H9 (cell line): ENCODE results near the gene TMC6. TPM values are rescaled to one million over a fixed set of nuclear protein-coding genes. Genes with fewer than 3 reads are reported as not detected.

ENCODE experiments used
- DNase-seq: peaks from one replicate; pipeline ENCODE4 v3.0.0-alpha.2; 2017
- H2AFZ ChIP-seq: one replicate; pipeline ENCODE4 v1.6.1; 2013; ENCODE audit warnings: mild to moderate bottlenecking, low read length, control low read depth, moderate library complexity
- H2AK5ac ChIP-seq: 2 replicates; pipeline ENCODE4 v1.6.1; 2013; ENCODE audit warnings: low read length, control low read depth, mixed read lengths; ENCODE audit not compliant: insufficient read length
- H2BK120ac ChIP-seq: one replicate; pipeline ENCODE4 v1.6.1; 2013; ENCODE audit warnings: low read depth, mild to moderate bottlenecking, low read length, control low read depth, inconsistent platforms; ENCODE audit not compliant: poor library complexity, severe bottlenecking
- H2BK12ac ChIP-seq: 2 replicates; pipeline ENCODE4 v1.6.1; 2013; ENCODE audit warnings: low read length, control low read depth, mixed read lengths, low read depth; ENCODE audit not compliant: insufficient read length
- H2BK15ac ChIP-seq: 2 replicates; pipeline ENCODE4 v1.6.1; 2013; ENCODE audit warnings: low read depth, low read length, control low read depth
- H2BK20ac ChIP-seq: one replicate; pipeline ENCODE4 v1.6.1; 2013; ENCODE audit warnings: low read depth, mild to moderate bottlenecking, low read length, control low read depth, inconsistent platforms; ENCODE audit not compliant: poor library complexity, severe bottlenecking
- H2BK5ac ChIP-seq: 2 replicates; pipeline ENCODE4 v1.6.1; 2013; ENCODE audit warnings: low read length, control low read depth, mixed read lengths; ENCODE audit not compliant: insufficient read length
- H3K14ac ChIP-seq: 2 replicates; pipeline ENCODE4 v1.6.1; 2013; ENCODE audit warnings: low read length, control low read depth; ENCODE audit not compliant: insufficient read depth
- H3K18ac ChIP-seq: 2 replicates; pipeline ENCODE4 v1.6.1; 2013; ENCODE audit warnings: low read depth, mild to moderate bottlenecking, mixed read lengths, low read length, control low read depth; ENCODE audit not compliant: insufficient read length
- H3K23ac ChIP-seq: 2 replicates; pipeline ENCODE4 v1.6.1; 2013; ENCODE audit warnings: low read length, control low read depth, mixed read lengths, low read depth; ENCODE audit not compliant: insufficient read length
- H3K23me2 ChIP-seq: 2 replicates; pipeline ENCODE4 v1.6.1; 2013; ENCODE audit warnings: low read depth, mild to moderate bottlenecking, mixed read lengths, low read length, control low read depth; ENCODE audit not compliant: insufficient read length, poor library complexity, severe bottlenecking
- H3K27ac ChIP-seq: 2 replicates; pipeline ENCODE4 v1.5.1; 2013; ENCODE audit warnings: low read length, control low read depth, mixed read lengths, low read depth; ENCODE audit not compliant: insufficient read length
- H3K27me3 ChIP-seq: 2 replicates; pipeline ENCODE4 v1.6.1; 2013; ENCODE audit warnings: low read length, control low read depth, inconsistent platforms; ENCODE audit not compliant: insufficient read depth
- H3K4ac ChIP-seq: 2 replicates; pipeline ENCODE4 v1.6.1; 2013; ENCODE audit warnings: low read depth, mild to moderate bottlenecking, control low read depth, inconsistent platforms, low read length, moderate library complexity
- H3K4me1 ChIP-seq: 2 replicates; pipeline ENCODE4 v1.6.1; 2013; ENCODE audit warnings: low read length, control low read depth, inconsistent platforms; ENCODE audit not compliant: insufficient read depth
- H3K4me2 ChIP-seq: 2 replicates; pipeline ENCODE4 v1.6.1; 2013; ENCODE audit warnings: low read length, control low read depth, mixed read lengths; ENCODE audit not compliant: insufficient read length, insufficient read depth
- H3K56ac ChIP-seq: 2 replicates; pipeline ENCODE4 v1.6.1; 2013; ENCODE audit warnings: low read depth, mild to moderate bottlenecking, mixed read lengths, low read length, control low read depth; ENCODE audit not compliant: insufficient read length
- H3K79me1 ChIP-seq: 2 replicates; pipeline ENCODE4 v1.6.1; 2013; ENCODE audit warnings: low read depth, mild to moderate bottlenecking, moderate library complexity, low read length, control low read depth, inconsistent platforms; ENCODE audit not compliant: insufficient read depth, poor library complexity, severe bottlenecking
- H3K79me2 ChIP-seq: 2 replicates; pipeline ENCODE4 v1.6.1; 2013; ENCODE audit warnings: low read length, control low read depth, inconsistent platforms; ENCODE audit not compliant: insufficient read depth
- H3K9ac ChIP-seq: 2 replicates; pipeline ENCODE4 v1.6.1; 2013; ENCODE audit warnings: low read length, control low read depth, mixed read lengths; ENCODE audit not compliant: insufficient read length; ENCODE audit errors: extremely low read depth
- H3K9me3 ChIP-seq: one replicate; pipeline ENCODE4 v1.6.1; 2013; ENCODE audit warnings: low read depth, low read length, inconsistent platforms; ENCODE audit not compliant: control insufficient read depth
- H3T11ph ChIP-seq: one replicate; pipeline ENCODE4 v1.6.1; 2013; ENCODE audit warnings: mild to moderate bottlenecking, low read length, control low read depth, inconsistent platforms
- H4K20me1 ChIP-seq: one replicate; pipeline ENCODE4 v1.6.1; 2013; ENCODE audit not compliant: control insufficient read depth, insufficient read length, insufficient read depth
- H4K5ac ChIP-seq: 2 replicates; pipeline ENCODE4 v1.6.1; 2013; ENCODE audit warnings: low read depth, mild to moderate bottlenecking, mixed read lengths, low read length, control low read depth; ENCODE audit not compliant: insufficient read length
- H4K8ac ChIP-seq: replicated peaks from 2 replicates; pipeline ENCODE4 v1.6.1; 2013; ENCODE audit warnings: low read length, control low read depth, mixed read lengths, low read depth; ENCODE audit not compliant: insufficient read length
- H4K91ac ChIP-seq: 2 replicates; pipeline ENCODE4 v1.6.1; 2013; ENCODE audit warnings: low read depth, mild to moderate bottlenecking, moderate library complexity, mixed read lengths, low read length, control low read depth; ENCODE audit not compliant: insufficient read length
- H3K27ac Mint-ChIP-seq, 3 experiments: 2 replicates in 2 of 3; 3 replicates in 1 of 3; pipeline ENCODE4 v1.8.0; 2020 to 2021; ENCODE audit warnings: mixed read lengths in 3 of 3, mild to moderate bottlenecking in 1 of 3, moderate library complexity in 1 of 3
- H3K27me3 Mint-ChIP-seq: 2 replicates; pipeline ENCODE4 v1.8.0; 2021; ENCODE audit warnings: low read depth, mild to moderate bottlenecking, moderate library complexity, mixed read lengths
- H3K36me3 Mint-ChIP-seq, 3 experiments: 2 replicates in 2 of 3; 3 replicates in 1 of 3; pipeline ENCODE4 v1.8.0; 2020 to 2021; ENCODE audit warnings: low read depth in 3 of 3, mixed read lengths in 3 of 3; ENCODE audit not compliant: insufficient read depth in 1 of 3
- H3K4me1 Mint-ChIP-seq, 2 experiments: 2 replicates each; pipeline ENCODE4 v1.8.0; 2020; ENCODE audit warnings: mixed read lengths in 2 of 2
- H3K4me3 Mint-ChIP-seq, 2 experiments: 2 replicates in 1 of 2; 3 replicates in 1 of 2; pipeline ENCODE4 v1.8.0; 2020 to 2021; ENCODE audit warnings: mild to moderate bottlenecking in 2 of 2, mixed read lengths in 2 of 2, moderate library complexity in 1 of 2
- H3K9me3 Mint-ChIP-seq, 2 experiments: 2 replicates in 1 of 2; 3 replicates in 1 of 2; pipeline ENCODE4 v1.8.0; 2020; ENCODE audit warnings: mild to moderate bottlenecking in 2 of 2, mixed read lengths in 2 of 2, moderate library complexity in 1 of 2
- CTCF ChIP-seq: fragments of 200-600 bp; sonication (generic); conservative IDR thresholded peaks from 3 replicates; pipeline ENCODE4 v1.8.0; 2021; ENCODE audit warnings: antibody characterized with exemption, mild to moderate bottlenecking
- WGBS: extraction: QIAGEN DNeasy Blood & Tissue Kit; methylation state at CpG from one replicate; pipeline ENCODE4 v1.1.7; 2013; ENCODE audit warnings: missing lambda C conversion rate, low lambda C conversion rate, mixed read lengths; ENCODE audit not compliant: insufficient read length; ENCODE audit errors: extremely low coverage; 5-methylcytosine and 5-hydroxymethylcytosine counted together
- total RNA-seq: library from RNA; stranded (reverse); gene quantifications from 2 replicates; pipeline ENCODE4 v1.2.1, GENCODE V29; 2021

TMC6 gene
- total RNA-seq, 1 experiment from 2014 or later: 86.8 TPM

GRCh38 chr17:78146881-78147280, 18.3 kb upstream of the TMC6 start:
- no peak overlapping the region for H2BK5ac ChIP-seq
- H3K27ac Mint-ChIP-seq: no peak overlapping the region
- no peak overlapping the region for H4K8ac ChIP-seq
- H2BK20ac ChIP-seq: no peak overlapping the region
- no peaks in the 10 kb centered on the region for H3K9me3 Mint-ChIP-seq
- H3K9ac ChIP-seq: no peak overlapping the region
- WGBS: no CpG with 5 or more reads among the region's 6 CpGs
- no peaks in the 10 kb centered on the region for H3K27me3 ChIP-seq
- H3K4me1 Mint-ChIP-seq: peaks cover 5 to 9% of the 10 kb centered on the region in 2 experiments; a peak in 3 of 4 replicates
- H3K23me2 ChIP-seq: no peaks in the 10 kb centered on the region
- no peak overlapping the region for H3K56ac ChIP-seq
- no peak overlapping the region for H3K23ac ChIP-seq
- no peak overlapping the region for H2BK12ac ChIP-seq
- no peaks in the 10 kb centered on the region for H3K79me1 ChIP-seq
- no peaks in the 10 kb centered on the region for H3K4me1 ChIP-seq
- H2BK120ac ChIP-seq: no peak overlapping the region
- H4K91ac ChIP-seq: no peak overlapping the region
- no peak overlapping the region for H2AFZ ChIP-seq
- H4K20me1 ChIP-seq: no peaks in the 10 kb centered on the region
- H3K14ac ChIP-seq: no peak overlapping the region; the same call in 1 of the 2 replicates
- no peak overlapping the region for H2AK5ac ChIP-seq
- no peak overlapping the region for H4K5ac ChIP-seq
- no peak overlapping the region for H3K4me3 Mint-ChIP-seq
- no peak overlapping the region for H3K27ac ChIP-seq
- H3K36me3 Mint-ChIP-seq: no peaks in the 10 kb centered on the region
- H3K18ac ChIP-seq: no peak overlapping the region
- no peak for TF ChIP-seq CTCF
- peaks cover 2% of the 10 kb centered on the region; the same call in 1 of the 2 replicates for H3K27me3 Mint-ChIP-seq
- no peak overlapping the region for H3K4me2 ChIP-seq
- H3T11ph ChIP-seq: no peak overlapping the region
- no peak for DNase-seq
- no peak overlapping the region for H2BK15ac ChIP-seq
- H3K4ac ChIP-seq: no peak overlapping the region
- H3K9me3 ChIP-seq: no peaks in the 10 kb centered on the region
- no peaks in the 10 kb centered on the region for H3K79me2 ChIP-seq
